GM12801 (cell line): ENCODE data around the gene FCRL6.

Experiments used
- CTCF ChIP-seq: IDR thresholded peaks from one replicate; pipeline ENCODE4 v1.5.1; 2011; ENCODE audit warnings: control low read depth; ENCODE audit not compliant: insufficient read length; ENCODE audit errors: extremely low read depth

Gene FCRL6

GRCh38 chr1:159799446-159799985 is 2.6 kb upstream of the FCRL6 start:
- no peak for TF ChIP-seq CTCF

- no peak for TF ChIP-seq CTCF
Observed at GRCh38 chr1:159800177-159800930, 1.8 kb upstream of the FCRL6 start.

- no peak for TF ChIP-seq CTCF
Observed at GRCh38 chr1:159803956-159804689, 2.0 kb downstream of the FCRL6 start.

- TF ChIP-seq CTCF, result no peak
Observed at GRCh38 chr1:159804924-159805323, 2.8 kb downstream of the FCRL6 start.

- TF ChIP-seq CTCF, result no peak
Observed at GRCh38 chr1:159815926-159816325, 13.8 kb downstream of the FCRL6 start.

- no peak for TF ChIP-seq CTCF
Observed at GRCh38 chr1:159817276-159818041, 15.3 kb downstream of the FCRL6 start.
